SKM-1 (cell line): ENCODE measurements around the gene NRAP.

ENCODE experiments used
- DNase-seq: peaks from one replicate; lab custom pipeline; 2025; ENCODE audit not compliant: unreplicated experiment; lab: John Stamatoyannopoulos, UW

Gene NRAP

GRCh38 chr10:113641702-113642101, 22.1 kb downstream of the NRAP start:
- DNase-seq: no peak

GRCh38 chr10:113639966-113640365, 23.9 kb downstream of the NRAP start:
- no peak for DNase-seq

GRCh38 chr10:113631684-113632367, 32.0 kb downstream of the NRAP start:
- DNase-seq: no peak

GRCh38 chr10:113630929-113631533, 32.8 kb downstream of the NRAP start:
- DNase-seq: no peak

GRCh38 chr10:113628607-113629153, 35.2 kb downstream of the NRAP start:
- no peak for DNase-seq

- no peak for DNase-seq
Observed at GRCh38 chr10:113627836-113628235, 36.0 kb downstream of the NRAP start.

GRCh38 chr10:113626809-113627355, 37.0 kb downstream of the NRAP start:
- no peak for DNase-seq

GRCh38 chr10:113625461-113626186, 38.2 kb downstream of the NRAP start:
- DNase-seq: no peak

GRCh38 chr10:113622831-113623230, 41.0 kb downstream of the NRAP start:
- DNase-seq: no peak

GRCh38 chr10:113621799-113622198, 42.0 kb downstream of the NRAP start:
- no peak for DNase-seq

- no peak for DNase-seq
Observed at GRCh38 chr10:113620936-113621335, 42.9 kb downstream of the NRAP start.

- DNase-seq: no peak
Observed at GRCh38 chr10:113620511-113620910, 43.3 kb downstream of the NRAP start.

- no peak for DNase-seq
Observed at GRCh38 chr10:113619401-113619800, 44.4 kb downstream of the NRAP start.

GRCh38 chr10:113618338-113618737, 45.5 kb downstream of the NRAP start:
- no peak for DNase-seq

GRCh38 chr10:113617086-113617485, 46.8 kb downstream of the NRAP start:
- no peak for DNase-seq

GRCh38 chr10:113616244-113617074, 47.4 kb downstream of the NRAP start:
- DNase-seq: no peak

GRCh38 chr10:113613977-113614690, 49.7 kb downstream of the NRAP start:
- no peak for DNase-seq

- no peak for DNase-seq
Observed at GRCh38 chr10:113613427-113613826, 50.4 kb downstream of the NRAP start.

GRCh38 chr10:113612154-113612553, 51.7 kb downstream of the NRAP start:
- DNase-seq: no peak
